ENCODE data around the gene CEP350. TPM values are rescaled to one million over a fixed set of nuclear protein-coding genes. Genes with fewer than 3 reads are reported as not detected.

CEP350 gene
- total and polyA plus RNA-seq, 2 donors (not counting 1 experiment from before 2014, with no cell fraction given): 19.0 to 101 TPM

GRCh38 chr1:179925922-179926849, 28.4 kb upstream of the CEP350 start:
- no peak overlapping the region for H2AFZ ChIP-seq (ENCODE audit: low read length)

GRCh38 chr1:179926850-179927205, 27.8 kb upstream of the CEP350 start:
- TF ChIP-seq, protein P1, sequence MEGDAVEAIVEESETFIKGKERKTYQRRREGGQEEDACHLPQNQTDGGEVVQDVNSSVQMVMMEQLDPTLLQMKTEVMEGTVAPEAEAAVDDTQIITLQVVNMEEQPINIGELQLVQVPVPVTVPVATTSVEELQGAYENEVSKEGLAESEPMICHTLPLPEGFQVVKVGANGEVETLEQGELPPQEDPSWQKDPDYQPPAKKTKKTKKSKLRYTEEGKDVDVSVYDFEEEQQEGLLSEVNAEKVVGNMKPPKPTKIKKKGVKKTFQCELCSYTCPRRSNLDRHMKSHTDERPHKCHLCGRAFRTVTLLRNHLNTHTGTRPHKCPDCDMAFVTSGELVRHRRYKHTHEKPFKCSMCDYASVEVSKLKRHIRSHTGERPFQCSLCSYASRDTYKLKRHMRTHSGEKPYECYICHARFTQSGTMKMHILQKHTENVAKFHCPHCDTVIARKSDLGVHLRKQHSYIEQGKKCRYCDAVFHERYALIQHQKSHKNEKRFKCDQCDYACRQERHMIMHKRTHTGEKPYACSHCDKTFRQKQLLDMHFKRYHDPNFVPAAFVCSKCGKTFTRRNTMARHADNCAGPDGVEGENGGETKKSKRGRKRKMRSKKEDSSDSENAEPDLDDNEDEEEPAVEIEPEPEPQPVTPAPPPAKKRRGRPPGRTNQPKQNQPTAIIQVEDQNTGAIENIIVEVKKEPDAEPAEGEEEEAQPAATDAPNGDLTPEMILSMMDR (conservative IDR thresholded peaks at IDR 0.05 in 1 of 2, IDR thresholded peaks at IDR 0.05 in 1 of 2; ENCODE audit: low read depth in 1 of 2, low read length in 2 of 2): no peak
- TF ChIP-seq EZH2 (IDR thresholded peaks at IDR 0.05; ENCODE audit: low read length, missing control alignments): no peak
- Histone ChIP-seq H3K79me2 (ENCODE audit: control insufficient read depth, insufficient read depth, low read length) (no peaks in the 10 kb centered on the region), H3K9me3 (ENCODE audit: control insufficient read depth, insufficient read depth, low read depth, low read length) (no peaks in the 10 kb centered on the region)

More at GRCh38 chr1:179925922-179926849, 28.4 kb upstream of the CEP350 start:
- no peak overlapping the region for H3K27ac ChIP-seq (ENCODE audit: insufficient read depth, low read length)
- no peaks in the 10 kb centered on the region for H3K79me2 ChIP-seq (ENCODE audit: control insufficient read depth, insufficient read depth, low read length)
- H3K4me3 ChIP-seq (replicated peaks in 1 of 4; ENCODE audit: control extremely low read depth in 1 of 4, insufficient read depth in 1 of 4, low read depth in 3 of 4, low read length in 4 of 4): no peak overlapping the region
- H3K4me1 ChIP-seq (ENCODE audit: control insufficient read depth, extremely low read depth, insufficient read depth, low read length): peaks cover 5% of the 10 kb centered on the region
- H3K9me3 ChIP-seq (ENCODE audit: control insufficient read depth, insufficient read depth, low read depth, low read length): no peaks in the 10 kb centered on the region
- no peak overlapping the region for H3K4me2 ChIP-seq (ENCODE audit: extremely low read depth, insufficient read depth, low read length)
- no peak for TF ChIP-seq EZH2 (IDR thresholded peaks at IDR 0.05; ENCODE audit: low read length, missing control alignments)
- TF ChIP-seq, protein P1 (conservative IDR thresholded peaks at IDR 0.05 in 1 of 2, IDR thresholded peaks at IDR 0.05 in 1 of 2; ENCODE audit: low read depth in 1 of 2, low read length in 2 of 2): no peak
- DNase-seq (ENCODE audit: low read depth in 2 of 2): peak; percentile 49 to 69
- H4K20me1 ChIP-seq (ENCODE audit: control insufficient read depth, extremely low read depth, insufficient read depth, low read length): no peaks in the 10 kb centered on the region
- H3K27me3 ChIP-seq (ENCODE audit: control insufficient read depth, insufficient read depth, low read length): no peaks in the 10 kb centered on the region
- no peak overlapping the region for H3K9ac ChIP-seq (ENCODE audit: insufficient read depth, low read length)
- H3K36me3 ChIP-seq (ENCODE audit: control insufficient read depth, insufficient read depth, low read length): no peaks in the 10 kb centered on the region

GRCh38 chr1:179929955-179930798, 24.4 kb upstream of the CEP350 start:
- no peak overlapping the region for H3K9ac ChIP-seq (ENCODE audit: insufficient read depth, low read length)
- H3K36me3 ChIP-seq (ENCODE audit: control insufficient read depth, insufficient read depth, low read length): no peaks in the 10 kb centered on the region
- no peak for TF ChIP-seq EZH2 (IDR thresholded peaks at IDR 0.05; ENCODE audit: low read length, missing control alignments)
- TF ChIP-seq, protein P1 (conservative IDR thresholded peaks at IDR 0.05 in 1 of 2, IDR thresholded peaks at IDR 0.05 in 1 of 2; ENCODE audit: low read depth in 1 of 2, low read length in 2 of 2): no peak
- no peak overlapping the region for H3K4me3 ChIP-seq (replicated peaks in 1 of 4; ENCODE audit: control extremely low read depth in 1 of 4, insufficient read depth in 1 of 4, low read depth in 3 of 4, low read length in 4 of 4)
- no peak overlapping the region for H3K4me2 ChIP-seq (ENCODE audit: extremely low read depth, insufficient read depth, low read length)
- H3K9me3 ChIP-seq (ENCODE audit: control insufficient read depth, insufficient read depth, low read depth, low read length): no peaks in the 10 kb centered on the region
- no peaks in the 10 kb centered on the region for H4K20me1 ChIP-seq (ENCODE audit: control insufficient read depth, extremely low read depth, insufficient read depth, low read length)
- DNase-seq (ENCODE audit: low read depth in 2 of 2): no peak
- H3K27ac ChIP-seq (ENCODE audit: insufficient read depth, low read length): no peak overlapping the region
- no peaks in the 10 kb centered on the region for H3K27me3 ChIP-seq (ENCODE audit: control insufficient read depth, insufficient read depth, low read length)
- no peaks in the 10 kb centered on the region for H3K79me2 ChIP-seq (ENCODE audit: control insufficient read depth, insufficient read depth, low read length)
- no peak overlapping the region for H2AFZ ChIP-seq (ENCODE audit: low read length)
- H3K4me1 ChIP-seq (ENCODE audit: control insufficient read depth, extremely low read depth, insufficient read depth, low read length): peaks cover 5% of the 10 kb centered on the region

More at GRCh38 chr1:179926850-179927205, 27.8 kb upstream of the CEP350 start:
- Histone ChIP-seq H3K27ac (ENCODE audit: insufficient read depth, low read length) (no peak overlapping the region), H3K27me3 (ENCODE audit: control insufficient read depth, insufficient read depth, low read length) (no peaks in the 10 kb centered on the region), H3K9ac (ENCODE audit: insufficient read depth, low read length) (no peak overlapping the region), H4K20me1 (ENCODE audit: control insufficient read depth, extremely low read depth, insufficient read depth, low read length) (no peaks in the 10 kb centered on the region), H3K4me2 (ENCODE audit: extremely low read depth, insufficient read depth, low read length) (no peak overlapping the region), H3K36me3 (ENCODE audit: control insufficient read depth, insufficient read depth, low read length) (no peaks in the 10 kb centered on the region), H3K4me3 (replicated peaks in 1 of 4; ENCODE audit: control extremely low read depth in 1 of 4, insufficient read depth in 1 of 4, low read depth in 3 of 4, low read length in 4 of 4) (no peak overlapping the region), H3K4me1 (ENCODE audit: control insufficient read depth, extremely low read depth, insufficient read depth, low read length) (peaks cover 5% of the 10 kb centered on the region), H2AFZ (ENCODE audit: low read length) (no peak overlapping the region)
- no peak for DNase-seq (ENCODE audit: low read depth in 2 of 2)
